HG02763 (cell line): ENCODE data around the gene GPRIN1.

ENCODE experiments used
- ATAC-seq: cut with Tn5 transposase; IDR thresholded peaks from one replicate; pipeline ENCODE4 v1.9.1; 2021; ENCODE audit warnings: mild to moderate bottlenecking, moderate library complexity; ENCODE audit not compliant: unreplicated experiment

The GPRIN1 gene

DNA sequence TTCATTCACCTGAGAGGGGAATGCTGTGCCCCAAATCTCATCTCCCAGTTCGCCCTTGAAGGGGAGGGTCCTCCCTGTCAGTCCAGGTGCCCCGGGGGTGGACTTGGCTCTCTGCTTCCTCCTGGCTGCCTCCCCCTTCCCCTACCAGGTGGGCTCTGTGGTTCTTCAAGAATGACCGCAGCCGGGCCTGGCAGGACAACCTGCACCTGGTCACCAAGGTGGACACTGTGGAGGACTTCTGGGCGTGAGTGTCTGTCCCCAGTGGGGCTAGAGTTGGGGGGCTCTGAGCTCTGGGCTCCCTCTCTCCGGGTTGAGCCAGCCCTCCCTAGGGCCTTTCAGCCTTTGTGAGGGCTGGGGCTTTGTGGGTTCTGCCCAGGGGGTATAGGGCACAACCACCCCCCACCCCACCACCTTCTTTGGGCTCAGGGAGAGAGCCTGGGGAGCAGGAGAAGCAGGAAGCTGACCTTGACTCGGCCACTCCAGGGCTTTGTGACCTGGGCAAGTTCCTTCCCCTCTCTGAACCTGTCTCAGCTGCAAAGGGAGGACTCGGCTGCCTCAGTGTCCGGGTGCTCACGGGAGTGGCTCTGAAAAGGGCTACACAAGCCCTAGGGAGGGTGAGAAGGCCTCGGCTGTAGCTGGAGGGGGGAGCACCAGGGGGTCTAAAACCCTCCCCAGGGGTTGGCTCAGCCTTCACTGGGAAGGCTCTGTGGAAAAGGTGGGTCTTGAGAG is 33.7 kb upstream of the GPRIN1 start:
- no peak for ATAC-seq

DNA sequence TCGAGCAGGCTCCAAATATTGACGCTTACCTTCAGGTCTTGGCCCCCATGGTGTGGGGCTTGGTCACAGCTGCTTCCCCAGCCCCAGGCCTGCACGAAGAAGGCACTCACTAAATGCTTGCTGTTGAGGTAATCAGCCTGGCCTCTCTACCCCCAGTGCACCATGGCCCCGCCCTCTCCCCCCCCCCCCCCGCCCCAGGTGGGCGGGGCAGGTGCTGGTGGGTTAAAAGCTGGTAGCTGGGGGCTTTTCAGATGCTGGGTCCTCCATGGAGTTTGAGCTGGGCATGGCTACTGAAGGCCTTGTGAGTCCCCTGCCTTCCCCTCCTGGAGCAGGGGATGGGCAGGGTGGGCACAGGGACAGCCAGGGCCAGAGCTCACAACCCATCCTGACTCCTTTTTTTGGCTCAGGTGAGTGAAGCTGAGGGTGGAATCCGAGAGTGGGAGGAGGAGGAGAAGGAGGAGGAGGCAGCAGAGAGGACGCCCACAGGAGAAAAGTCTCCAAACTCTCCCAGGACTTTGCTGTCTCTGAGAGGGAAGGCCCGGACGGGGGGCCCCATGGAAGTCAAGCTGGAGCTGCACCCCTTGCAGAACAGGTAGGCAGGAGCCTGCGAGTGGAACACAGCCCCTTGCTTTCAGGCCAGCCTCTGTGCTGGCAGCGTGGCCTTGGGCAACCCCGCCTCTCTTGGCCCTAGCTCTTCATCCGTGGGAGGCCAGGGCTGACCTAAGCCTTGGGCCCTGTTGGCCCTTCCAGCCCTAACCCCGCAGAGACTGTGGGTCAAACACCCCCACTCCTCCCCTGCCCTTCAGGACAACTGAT is 32.9 kb upstream of the GPRIN1 start:
- ATAC-seq, result no peak

DNA sequence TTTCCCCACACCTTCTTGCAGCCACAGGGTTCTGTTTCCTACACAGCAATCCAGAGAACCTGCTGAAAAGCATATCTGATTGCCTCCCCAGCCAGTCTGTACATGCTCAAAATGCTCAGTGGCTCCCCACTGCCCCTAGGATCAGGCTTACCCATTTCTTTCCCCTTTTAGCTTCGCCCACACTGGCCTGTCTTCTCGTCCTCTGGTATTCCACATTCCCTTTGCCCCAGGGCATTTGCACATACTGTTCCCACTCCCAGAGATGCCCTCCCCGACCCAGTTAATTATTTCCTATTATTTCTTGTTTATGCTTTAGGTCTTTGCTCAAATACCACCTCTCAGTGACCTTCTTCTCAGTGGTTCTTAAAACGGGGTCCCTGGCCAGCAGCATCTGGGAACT is 30.7 kb upstream of the GPRIN1 start:
- ATAC-seq, result no peak

DNA sequence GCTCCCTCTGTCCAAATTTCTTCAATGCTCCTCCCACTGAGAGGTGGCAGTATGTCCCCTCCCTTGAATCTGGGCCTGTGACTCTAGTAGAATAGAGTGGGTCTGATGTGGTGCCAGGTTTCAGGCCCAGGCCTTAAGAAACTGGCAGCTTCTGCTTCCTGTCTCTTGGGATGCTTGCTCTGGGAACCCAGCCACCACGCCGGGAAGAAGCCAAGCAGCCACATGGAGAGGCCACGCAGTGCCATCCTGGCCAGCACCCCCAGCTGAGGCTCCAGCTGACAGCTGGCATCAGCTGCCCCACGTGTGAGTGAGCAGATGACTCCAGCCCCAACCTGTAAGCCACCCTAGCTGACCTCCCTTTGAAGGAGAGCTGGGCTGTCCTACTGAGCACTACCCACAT is 30.0 kb upstream of the GPRIN1 start:
- ATAC-seq, result no peak

DNA sequence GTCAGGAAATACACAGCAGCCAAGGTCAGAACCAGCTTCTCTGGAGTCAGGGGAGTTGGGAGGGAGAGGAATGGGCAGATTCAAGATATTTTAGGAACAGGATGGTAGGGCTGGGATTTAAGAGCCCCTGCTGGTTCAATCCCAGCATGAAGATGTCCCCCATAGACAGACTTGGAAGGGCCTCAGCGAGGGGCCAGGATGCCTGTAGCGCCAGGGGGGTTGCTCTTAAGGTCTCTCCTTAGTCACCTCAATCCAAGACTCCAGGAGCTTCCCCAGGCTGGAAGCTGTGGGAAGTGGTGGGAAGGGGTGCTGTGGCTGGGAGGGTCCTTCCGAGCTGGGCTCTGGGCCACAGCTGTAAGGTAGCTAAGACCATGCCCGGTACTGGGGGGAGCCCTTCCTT is 29.3 kb upstream of the GPRIN1 start:
- no peak for ATAC-seq

DNA sequence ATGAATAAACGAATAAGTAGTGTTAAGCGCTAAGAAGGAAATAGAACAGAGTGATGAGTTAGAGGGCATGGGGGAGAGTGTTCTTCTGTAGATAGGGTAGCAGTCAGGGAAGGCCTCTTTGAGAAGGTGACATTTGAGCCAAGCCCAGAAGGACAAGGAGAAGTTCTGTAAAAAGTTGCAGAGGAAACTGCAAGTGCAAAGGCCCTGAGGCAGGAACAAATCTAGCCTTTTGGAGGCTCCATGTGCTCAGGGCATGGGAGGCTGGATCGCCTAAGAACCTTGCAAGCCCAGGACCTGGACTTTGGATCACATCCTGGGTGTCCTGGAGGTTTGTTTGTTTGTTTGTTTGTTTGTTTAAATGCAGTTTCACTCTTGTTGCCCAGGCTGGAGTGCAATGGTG is 28.5 kb upstream of the GPRIN1 start:
- no peak for ATAC-seq

DNA sequence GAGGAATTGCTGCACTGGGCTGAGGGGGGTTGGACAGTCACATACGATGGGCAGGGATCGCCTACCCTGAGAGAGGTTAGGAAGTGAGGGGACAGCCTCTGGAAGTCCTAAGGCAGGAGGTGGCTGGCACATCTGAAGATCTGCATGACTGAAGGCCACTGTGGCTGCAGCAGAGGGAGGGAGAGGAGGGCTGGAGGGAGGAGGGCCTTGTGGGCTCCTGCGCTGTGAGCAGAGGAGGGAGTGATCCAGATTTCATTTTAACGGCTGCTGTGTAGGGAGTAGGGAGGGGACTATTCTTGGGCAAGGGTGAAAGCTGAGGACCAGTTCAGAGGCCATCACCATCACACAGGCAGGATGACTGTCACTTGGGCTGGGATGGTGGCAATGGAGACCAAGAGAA is 27.6 kb upstream of the GPRIN1 start:
- ATAC-seq, result no peak

DNA sequence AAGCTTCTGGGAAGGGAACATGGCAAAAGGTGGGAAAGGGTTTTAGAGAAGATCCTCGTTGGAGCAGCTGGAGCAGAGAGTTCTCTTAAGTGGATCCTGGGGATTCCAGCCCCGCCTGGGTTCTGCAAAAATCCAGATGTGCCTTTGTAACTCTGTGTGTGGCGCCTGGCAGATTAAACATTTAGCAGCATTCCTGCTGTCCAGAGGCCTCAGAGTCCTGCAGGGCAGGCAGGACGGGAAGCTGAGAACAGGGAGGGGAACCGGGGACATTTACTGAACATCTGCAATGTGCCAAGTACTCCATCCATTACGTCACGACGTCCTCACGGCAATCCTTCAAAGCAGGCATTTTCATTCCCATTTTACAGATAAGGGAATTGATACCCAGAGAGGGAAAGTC is 26.5 kb upstream of the GPRIN1 start:
- ATAC-seq, result no peak

DNA sequence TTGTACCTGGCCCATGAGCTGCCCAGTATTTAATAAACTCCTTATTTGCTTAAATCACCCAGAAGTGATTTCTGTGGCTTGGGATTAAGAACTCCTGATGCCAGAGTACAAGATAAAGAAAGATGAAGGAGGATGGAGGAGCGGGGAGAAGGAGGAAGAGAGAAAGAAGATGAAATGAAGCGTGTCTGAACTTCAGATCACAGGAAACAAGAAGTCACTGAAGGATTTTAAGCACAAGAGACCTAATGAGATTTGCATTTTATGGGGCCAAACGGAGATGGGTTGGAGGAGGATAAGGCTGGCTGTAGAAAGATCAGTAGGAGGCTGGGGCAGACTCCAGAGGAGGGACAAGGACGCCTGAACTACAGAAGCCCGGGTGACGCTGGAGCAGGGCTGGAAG is 23.6 kb upstream of the GPRIN1 start:
- no peak for ATAC-seq

DNA sequence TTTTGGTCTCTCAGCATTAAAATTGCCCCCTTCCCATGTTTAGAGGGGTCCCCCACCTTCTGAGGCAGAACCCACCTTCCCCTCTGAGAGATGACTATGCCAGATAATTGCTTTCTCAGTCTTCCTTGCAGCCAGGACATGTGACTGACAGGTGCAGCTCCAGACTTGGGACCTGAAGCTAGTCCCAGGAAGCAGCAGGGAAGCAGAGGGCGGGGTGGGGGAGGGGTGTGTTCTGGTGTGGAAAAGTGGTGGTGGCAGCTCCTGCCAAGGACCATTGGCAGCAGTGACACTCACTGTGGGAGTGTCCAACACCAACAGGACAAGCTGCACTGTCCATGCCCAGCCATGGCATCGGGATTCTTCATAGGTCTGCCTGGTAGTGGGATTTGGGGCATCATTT is 22.8 kb upstream of the GPRIN1 start:
- ATAC-seq, result no peak

DNA sequence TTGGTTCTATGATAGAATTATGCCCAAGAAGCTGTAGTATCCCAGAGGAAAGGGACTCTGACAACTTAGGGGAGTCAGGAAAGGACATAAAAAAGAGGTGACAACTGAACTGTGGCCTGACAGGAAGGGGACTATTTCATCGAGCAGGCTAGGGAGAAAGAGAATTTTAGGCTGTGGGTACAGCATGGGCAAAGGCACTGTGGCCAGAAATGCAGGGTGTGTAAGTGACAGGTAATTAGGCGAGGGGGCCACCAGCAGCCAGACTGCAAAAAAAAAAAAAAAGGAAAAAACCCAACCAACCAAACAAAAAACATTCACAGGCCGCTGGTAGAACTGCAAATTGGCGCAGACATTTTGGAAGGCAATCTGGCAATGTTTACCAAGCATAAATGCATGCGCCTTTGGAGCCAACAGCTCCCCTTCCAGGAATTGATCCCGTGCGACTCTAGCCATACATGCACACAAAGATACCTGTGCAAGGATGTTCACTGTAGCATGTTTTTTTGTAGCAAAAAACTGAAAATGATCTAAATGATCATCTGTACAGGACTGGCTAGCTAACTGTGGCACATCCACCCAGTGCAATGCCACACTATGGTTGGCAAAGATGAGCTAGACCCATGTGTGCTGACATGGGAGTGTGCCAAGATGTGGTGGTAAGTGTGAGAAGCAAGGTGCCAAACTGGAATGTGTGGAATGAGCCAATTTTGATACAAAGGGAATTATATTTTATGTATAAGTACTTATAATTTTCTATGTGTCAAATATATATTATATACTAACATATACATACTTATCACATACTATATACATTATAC is 21.6 kb upstream of the GPRIN1 start:
- no peak for ATAC-seq

DNA sequence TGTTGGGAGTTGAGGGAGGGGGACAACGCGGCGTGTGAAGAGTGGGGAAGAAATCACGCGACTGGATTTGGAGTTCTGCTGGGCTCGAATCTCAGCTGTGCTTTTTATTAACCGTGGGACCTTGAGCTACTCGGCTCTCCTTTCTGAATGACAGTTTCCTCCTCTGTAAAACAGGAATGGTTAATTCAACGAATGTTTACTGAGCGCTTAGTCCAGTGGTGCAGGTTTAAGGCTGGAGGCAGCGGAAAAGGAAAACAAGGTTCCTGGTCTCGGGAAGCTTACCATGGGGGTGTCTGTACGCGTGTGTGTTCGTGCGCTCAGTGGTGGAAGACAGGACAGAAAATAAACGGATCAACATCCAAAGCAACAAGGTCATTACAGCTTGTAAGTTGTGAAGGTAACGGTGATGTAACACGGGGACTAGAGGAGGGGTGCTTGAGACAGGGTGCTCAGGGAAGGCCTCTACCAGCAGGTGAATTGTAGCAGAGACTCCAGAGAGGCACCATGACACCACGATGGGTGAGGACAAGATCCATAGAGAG is 20.8 kb upstream of the GPRIN1 start:
- ATAC-seq, result no peak

DNA sequence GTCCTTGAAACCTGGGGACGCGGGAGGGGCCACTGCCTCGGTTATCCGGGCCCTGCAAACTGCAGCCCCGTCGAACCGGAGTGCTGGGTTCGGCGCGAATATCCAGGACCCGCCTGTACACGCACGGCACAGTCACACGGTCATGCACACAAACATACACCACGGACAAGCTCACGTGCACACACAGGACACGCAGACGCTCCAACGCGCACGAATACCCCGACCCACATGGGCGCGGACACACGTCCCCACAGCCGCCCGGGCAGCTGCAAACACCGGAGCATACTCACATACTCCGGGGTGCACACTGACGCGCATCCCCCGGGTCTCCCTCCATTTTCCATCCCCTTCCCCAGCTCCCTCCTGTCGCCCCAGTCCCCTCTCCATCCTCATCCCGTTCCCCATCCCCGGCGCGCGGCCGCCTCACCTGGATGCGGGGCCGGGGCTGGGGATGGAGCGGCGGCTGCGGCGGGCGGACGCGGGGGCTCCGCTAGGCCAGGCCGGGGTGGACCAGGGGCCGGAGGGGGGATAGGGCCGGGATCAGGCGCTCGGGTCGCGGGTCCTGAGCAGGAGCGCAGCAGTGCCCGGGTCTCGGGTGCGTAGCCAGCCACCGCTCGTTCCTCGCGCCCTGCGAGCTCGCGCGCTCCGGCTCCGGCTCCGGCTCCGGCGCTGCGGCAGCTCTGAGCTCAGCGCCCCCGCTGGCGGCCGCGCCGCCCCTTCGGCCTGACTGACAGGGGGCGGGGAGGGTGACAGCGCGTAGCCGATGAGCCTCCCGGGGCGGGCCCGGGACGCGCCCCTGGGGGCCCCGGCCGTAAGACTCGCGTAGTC is 20.1 kb upstream of the GPRIN1 start, which contains the start of the genes EIF4E1B and SNCB:
EIF4E1B (plus strand) TSS at position 823 of the 828 bp plus-strand sequence. CDS start 12,113 bp downstream, outside the sequence.
SNCB (minus strand) TSS at position 682 of the 828 bp plus-strand sequence. CDS start 880 bp downstream, outside the sequence.
- ATAC-seq, result no peak

DNA sequence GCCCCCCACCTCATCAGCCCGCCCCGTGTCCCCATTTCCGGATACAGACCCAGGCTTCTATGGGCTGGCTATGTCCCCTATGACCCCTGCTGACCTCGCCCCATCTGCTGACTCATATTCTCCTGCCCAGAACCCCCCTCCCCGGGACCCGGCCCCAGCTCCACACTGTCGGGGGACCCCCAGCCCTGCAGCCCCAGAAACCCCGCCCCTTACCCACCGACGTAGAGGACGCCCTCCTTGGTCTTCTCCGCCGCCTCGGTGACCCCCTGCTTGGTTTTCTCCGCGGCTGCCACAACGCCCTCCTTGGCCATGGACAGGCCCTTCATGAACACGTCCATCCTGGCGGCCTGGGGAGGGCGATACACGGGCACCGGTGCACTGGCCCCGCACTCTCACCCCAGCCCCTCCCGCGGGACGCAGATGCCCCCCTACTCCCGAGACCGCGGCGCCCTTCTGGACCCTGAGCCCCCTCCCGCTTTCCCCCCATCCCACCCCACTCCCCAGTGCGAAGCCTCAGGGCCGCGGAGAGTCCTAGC is 19.4 kb upstream of the GPRIN1 start:
- ATAC-seq, result no peak

DNA sequence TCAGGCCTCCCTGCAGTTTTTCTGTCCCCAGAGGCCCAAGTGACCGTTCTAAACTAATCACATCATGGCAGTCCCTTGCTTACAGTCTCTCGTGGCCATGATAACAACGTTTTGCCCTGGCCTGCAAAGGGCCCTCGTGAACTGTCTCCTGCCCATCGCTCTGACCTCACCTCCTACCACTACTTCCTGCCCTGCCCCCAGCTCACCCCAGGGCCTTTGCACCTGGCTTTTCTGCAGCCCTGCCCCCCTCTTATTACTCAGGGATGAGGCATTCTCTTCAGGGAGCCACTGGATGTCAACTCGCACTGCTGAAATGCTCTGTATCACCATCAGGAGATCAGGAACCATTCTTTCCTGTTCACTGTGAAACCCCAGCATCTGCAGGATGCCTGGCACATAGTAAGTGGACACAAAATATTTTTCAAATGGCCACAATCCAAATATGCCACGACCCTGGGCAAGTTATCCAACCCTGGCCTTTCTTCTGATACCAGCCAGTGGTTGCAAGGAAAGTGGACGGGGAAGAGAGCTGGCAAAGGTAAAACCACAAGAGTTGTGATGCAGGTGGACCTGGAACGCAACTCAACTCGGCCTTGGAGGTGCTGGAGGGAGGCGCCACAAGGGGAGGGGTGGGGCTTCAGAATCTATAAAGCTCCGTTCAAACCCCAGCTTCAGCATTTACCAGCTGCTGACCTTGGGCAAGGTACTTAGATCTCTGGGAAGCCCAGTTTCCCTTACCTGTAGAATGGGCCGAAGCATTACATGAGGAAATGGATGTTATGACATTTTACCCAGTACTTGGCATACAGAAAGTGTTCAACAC is 18.7 kb upstream of the GPRIN1 start:
- ATAC-seq, result no peak

DNA sequence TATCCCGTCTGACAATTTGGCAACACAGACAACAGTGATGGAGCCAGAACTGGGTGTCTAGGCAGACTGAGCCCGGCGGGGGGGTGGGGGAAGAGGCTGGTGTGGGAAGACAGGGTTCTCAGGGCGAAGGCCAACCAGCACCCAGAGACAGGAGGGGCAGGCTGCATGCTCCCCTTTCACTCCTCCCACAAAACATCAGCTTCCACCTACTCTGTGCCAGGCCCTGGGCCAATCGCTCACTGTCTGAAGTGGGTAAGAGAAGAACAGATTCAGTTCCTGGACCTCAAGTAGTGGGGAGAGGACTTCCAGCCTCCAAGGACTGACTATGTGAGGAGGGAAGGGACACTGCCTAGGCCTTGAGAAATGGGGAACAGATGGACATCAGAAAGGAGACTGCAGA is 17.6 kb upstream of the GPRIN1 start:
- ATAC-seq, result no peak

DNA sequence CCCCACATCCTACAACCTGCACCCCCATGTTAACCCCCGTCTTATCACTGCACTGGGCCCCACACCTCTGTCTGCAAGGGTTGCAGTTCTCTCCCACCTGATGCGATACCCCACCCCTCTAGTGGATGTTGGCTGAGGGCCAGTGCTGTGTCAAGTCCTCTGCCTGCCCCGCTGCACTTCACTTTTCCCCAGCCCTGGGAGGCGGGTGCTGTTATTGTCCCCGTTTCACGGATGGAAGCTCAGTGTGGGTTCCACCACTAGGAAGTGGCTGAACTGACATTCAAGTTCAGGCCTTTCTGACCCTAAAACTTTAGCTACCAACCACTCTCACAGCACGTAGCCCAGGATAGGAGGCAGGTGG is 16.9 kb upstream of the GPRIN1 start:
- ATAC-seq, result no peak

DNA sequence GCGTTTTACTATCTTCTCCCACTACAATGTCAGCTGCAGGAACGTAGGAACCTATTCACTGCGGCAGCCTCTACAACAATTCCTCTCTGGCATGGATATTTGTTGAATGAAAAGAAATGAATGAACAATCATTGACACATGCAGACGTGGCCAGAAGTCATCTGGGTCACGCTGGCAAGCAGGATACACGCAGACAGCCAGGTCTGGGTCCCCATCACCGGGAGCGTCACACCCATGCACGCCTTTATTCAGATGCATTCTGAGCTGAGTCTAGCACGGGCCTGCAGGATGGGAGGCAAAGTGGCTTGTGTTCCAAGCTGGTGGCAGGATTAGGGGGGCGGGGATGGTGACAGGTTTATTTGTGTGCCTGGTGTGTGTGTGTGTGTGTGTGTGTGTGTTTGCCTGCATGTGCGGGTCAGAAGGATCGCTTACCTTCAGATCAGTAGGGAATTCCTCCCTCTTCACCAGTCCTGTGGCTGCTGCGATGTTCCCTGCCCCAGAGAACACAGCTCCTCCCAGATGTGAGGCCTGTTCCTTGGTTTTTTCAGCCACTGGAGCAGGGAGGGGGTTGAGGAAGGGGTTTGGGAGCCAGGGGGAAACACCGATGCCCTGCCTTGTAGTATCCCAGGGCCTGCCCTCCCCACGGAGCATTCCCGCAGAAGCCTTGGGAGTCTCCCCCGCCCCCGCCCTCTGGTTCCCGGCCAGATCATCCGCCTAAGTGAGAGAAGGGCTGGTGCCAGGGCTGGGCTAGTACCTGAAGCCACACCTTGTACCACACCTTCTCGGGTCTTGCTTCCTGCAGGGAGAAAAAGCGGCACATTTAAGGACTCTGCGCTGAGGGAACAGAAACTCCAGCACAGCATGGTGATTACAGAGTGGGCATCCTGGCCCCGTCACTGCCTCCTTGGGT is 16.3 kb upstream of the GPRIN1 start:
- ATAC-seq, result no peak
